ENCODE results near the gene ASB15.
"Not testable (repeated sequence)": the region's sequence is repeated elsewhere in the genome, so short reads cannot be mapped to it uniquely, and the experiment has no call there.

Gene ASB15

GRCh38 chr7:123601530-123601929 lies at the start of gene ASB15:
ASB15 (plus strand) TSS chr7:123601821; CDS start chr7:123614503, 12,682 bp downstream.
- DNase-seq, result no peak

DNA sequence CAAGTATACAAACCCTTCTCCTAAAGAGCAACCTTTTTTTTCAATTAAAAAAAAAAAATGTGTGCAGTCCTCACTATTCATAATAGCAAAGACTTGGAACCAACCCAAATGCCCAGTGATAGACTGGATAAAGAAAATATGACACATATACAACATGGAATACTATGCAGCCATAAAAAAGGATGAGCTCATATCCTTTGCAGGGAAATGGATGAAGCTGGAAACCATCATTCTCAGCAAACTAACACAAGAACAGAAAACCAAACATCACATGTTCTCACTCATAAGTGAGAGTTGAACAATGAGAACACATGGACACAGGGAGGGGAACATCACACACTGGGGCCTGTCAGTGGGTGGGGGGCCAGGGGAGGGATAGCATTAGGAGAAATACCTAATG lies 49.5 kb upstream of the ASB15 start:
- DNase-seq, result not testable (repeated sequence)

GRCh38 chr7:123552641-123553040 lies 49.0 kb upstream of the ASB15 start:
- no peak for DNase-seq

DNA sequence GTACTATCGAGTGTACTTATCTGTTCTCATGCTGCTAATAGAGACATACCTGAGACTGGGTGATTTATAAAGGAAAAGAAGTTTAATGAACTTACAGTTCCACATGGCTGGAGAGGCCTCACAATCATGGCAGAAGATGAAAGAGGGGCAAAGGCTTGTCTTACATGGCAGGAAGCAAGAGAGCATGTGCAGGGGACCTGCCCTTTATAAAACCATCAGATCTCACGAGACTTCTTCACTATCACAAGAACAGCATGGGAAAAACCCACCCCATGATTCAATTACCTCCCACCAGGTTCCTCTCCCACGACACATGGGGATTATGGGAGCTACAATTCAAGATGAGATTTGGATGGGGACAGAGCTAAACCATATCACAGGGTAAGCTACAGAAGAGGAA lies 48.5 kb upstream of the ASB15 start:
- no peak for DNase-seq

GRCh38 chr7:123555484-123555883 lies 46.1 kb upstream of the ASB15 start:
- no peak for DNase-seq

DNA sequence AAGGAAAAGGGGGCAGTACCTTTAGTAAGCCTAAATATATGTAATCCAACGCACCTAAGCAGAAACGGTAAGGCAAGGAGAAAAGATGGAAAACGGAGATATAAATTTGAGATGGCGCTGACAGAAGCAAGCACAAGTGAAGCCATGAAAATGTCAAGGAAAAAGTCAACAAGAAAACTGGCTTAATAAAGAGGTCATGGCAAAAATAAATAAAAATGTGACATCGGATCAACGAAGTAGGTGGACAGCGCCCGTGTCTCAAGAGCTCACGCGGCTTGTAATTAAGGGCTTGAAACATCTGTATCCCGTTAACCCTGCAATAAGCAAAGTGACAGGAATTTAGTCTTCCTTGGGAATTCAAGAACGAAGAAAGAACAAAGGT lies 44.6 kb upstream of the ASB15 start:
- DNase-seq, result no peak

GRCh38 chr7:123557398-123558288 lies 44.0 kb upstream of the ASB15 start, which contains the start of gene NDUFA5:
NDUFA5 (minus strand) TSS chr7:123557818; CDS start chr7:123557795, 23 bp downstream.
- peak; percentile 97 for DNase-seq

- DNase-seq, result no peak
Observed at GRCh38 chr7:123558289-123558874, 43.2 kb upstream of the ASB15 start.

- DNase-seq, result no peak
Observed at GRCh38 chr7:123562121-123562520, 39.5 kb upstream of the ASB15 start.

DNA sequence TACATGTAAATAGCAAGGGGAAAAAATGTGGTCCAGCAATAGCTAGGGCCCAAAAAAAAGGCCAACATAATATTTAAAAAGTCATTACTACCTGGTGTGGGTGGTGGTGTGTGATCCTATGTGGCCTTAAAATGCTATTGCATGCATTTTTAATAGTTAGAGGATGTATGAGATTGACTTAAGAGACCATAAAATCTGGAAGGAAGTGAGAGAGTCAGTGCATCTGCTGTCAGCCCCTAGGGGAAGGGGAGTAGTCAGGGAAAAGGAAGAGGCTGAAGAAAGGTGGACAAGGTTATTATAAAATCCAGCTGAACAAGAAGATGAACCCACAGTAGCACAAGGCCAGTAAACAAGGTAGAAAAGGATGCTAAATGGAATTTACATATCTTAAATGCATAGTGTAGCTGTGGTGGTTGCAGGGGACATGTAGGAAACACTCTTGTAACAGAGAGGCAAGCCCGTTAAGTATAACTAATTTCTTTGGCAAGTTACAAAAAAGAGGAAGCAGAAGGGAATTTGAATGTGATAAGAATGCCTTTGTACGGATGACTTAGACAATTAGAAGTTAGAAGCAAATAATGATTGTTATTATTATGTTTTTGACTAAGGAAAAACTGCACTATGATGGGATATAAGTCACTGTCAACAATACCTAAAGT lies 32.1 kb upstream of the ASB15 start:
- no peak for DNase-seq

GRCh38 chr7:123570390-123571182 lies 31.0 kb upstream of the ASB15 start:
- DNase-seq, result no peak

GRCh38 chr7:123571187-123571586 lies 30.4 kb upstream of the ASB15 start:
- no peak for DNase-seq

DNA sequence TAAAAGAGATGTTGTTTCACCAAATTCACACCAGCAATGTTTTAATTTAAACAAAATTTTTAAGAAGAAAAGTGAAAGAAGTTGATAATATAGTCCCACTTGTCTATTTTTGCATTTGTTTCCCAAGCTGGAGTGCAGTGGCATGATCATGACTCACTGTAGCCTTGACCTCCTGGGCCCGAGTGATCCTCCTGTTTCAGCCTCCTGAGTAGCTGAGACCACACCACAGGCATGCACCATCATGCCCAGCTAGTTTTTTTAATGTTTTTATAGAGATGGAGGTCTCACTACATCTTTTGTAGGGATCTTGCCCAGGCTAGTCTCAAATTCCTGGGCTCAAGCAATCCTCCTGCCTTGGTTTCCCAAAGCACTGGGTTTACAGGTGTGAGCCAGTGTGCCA lies 29.9 kb upstream of the ASB15 start:
- DNase-seq, result no peak

GRCh38 chr7:123573341-123573740 lies 28.3 kb upstream of the ASB15 start:
- DNase-seq, result no peak

GRCh38 chr7:123573896-123574467 lies 27.6 kb upstream of the ASB15 start:
- DNase-seq, result no peak

- DNase-seq, result no peak
Observed at GRCh38 chr7:123579416-123579815, 22.2 kb upstream of the ASB15 start.

GRCh38 chr7:123580406-123581161 lies 21.0 kb upstream of the ASB15 start:
- no peak for DNase-seq

DNA sequence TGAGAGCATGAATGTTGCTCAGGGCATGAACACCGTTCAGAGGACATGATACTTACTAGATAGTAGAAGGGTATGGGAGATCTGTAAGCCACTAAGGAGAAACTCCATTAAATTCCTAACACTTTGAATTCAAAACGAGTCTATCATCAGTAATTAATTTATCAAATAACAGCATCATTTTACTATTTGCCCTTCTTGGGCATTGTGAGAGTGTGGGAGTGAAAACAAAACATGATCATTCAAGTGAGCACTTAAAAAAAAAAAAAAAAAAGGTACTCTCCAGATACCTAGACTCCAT lies 20.5 kb upstream of the ASB15 start:
- no peak for DNase-seq

DNA sequence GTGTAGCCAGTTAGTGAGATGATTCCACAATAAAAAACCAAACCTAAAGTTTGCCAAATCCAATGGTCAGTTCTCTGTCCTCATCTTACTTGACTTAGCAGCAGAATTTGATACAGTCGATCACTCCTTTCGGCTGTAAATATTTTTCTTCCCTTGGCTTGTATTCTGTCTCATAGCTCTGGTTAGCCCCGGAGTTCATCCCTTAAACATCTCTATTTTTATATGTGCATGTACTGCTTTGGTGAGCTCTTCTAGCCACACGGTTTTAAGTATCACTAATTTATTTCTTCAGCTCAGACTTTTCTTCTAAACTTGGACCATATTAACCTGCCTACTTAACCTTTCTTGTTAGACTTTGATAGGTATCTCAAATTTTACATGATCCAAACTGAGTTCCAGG lies 17.8 kb upstream of the ASB15 start:
- no peak for DNase-seq

- no peak for DNase-seq
Observed at GRCh38 chr7:123588376-123588775, 13.2 kb upstream of the ASB15 start.

- no peak for DNase-seq
Observed at GRCh38 chr7:123594813-123595241, 6.8 kb upstream of the ASB15 start.

- DNase-seq, result no peak
Observed at GRCh38 chr7:123598657-123599056, 3.0 kb upstream of the ASB15 start.
